Stomach (tissue), 9 donors: ENCODE measurements around the gene RNF208. TPM values are rescaled to one million over a fixed set of nuclear protein-coding genes. Genes with fewer than 3 reads are reported as not detected.

ENCODE experiments used
- DNase-seq, 2 donors: peaks; one replicate each; pipeline versions ENCODE4 v3.0.0 to v3.0.0-alpha.2; 2013 to 2019
- H3K27ac ChIP-seq, 5 donors: fragments of 200-600 bp in 4 of 5; sonication (generic) in 4 of 5; one replicate each; pipeline ENCODE4 v1.5.1; 2013 to 2019; ENCODE audit warnings: mild to moderate bottlenecking in 1 of 5, moderate library complexity in 1 of 5
- H3K27me3 ChIP-seq, 3 donors: fragments of 200-600 bp; sonication (generic); one replicate each; pipeline ENCODE4 v1.5.1; 2017 to 2019; ENCODE audit warnings: mixed run types in 1 of 3
- H3K36me3 ChIP-seq, 4 donors: fragments of 200-600 bp; sonication (generic); 1 replicate in 3 of 4; 2 replicates in 1 of 4; pipeline ENCODE4 v1.5.1; 2016 to 2019
- H3K4me1 ChIP-seq, 4 donors: fragments of 200-600 bp; sonication (generic); one replicate each; pipeline ENCODE4 v1.5.1; 2016 to 2019
- H3K4me3 ChIP-seq, 4 donors: fragments of 200-600 bp; sonication (generic) in 3 of 4; one replicate each; pipeline ENCODE4 v1.5.1; 2016 to 2019; ENCODE audit warnings: mild to moderate bottlenecking in 1 of 4
- H3K9me3 ChIP-seq, 4 donors: fragments of 200-600 bp; sonication (generic); one replicate each; pipeline ENCODE4 v1.5.1; 2016 to 2019
- EP300 ChIP-seq: sonication (generic); formaldehyde crosslinking; IDR thresholded peaks from one replicate; pipeline ENCODE4 v1.6.1; 2017; ENCODE audit warnings: antibody characterized with exemption
- POLR2A ChIP-seq, 4 donors: fragments of 450-650 bp; IDR thresholded peaks; one replicate each; pipeline ENCODE4 v1.6.1; 2016; ENCODE audit warnings: antibody characterized with exemption in 4 of 4, control low read depth in 2 of 4, mild to moderate bottlenecking in 1 of 4, moderate library complexity in 1 of 4
- POLR2AphosphoS5 ChIP-seq, 3 donors: sonication (generic); formaldehyde crosslinking; IDR thresholded peaks; one replicate each; pipeline ENCODE4 v1.6.1; 2016; ENCODE audit warnings: antibody characterized with exemption in 3 of 3
- WGBS, 5 donors: extraction: QIAGEN DNeasy Blood & Tissue Kit in 3 of 5; methylation state at CpG; one replicate each; pipeline versions ENCODE4 v1.1.5 to v1.1.7; 2013 to 2018; 5-methylcytosine and 5-hydroxymethylcytosine counted together
- intact Hi-C: fragments of 100-400 bp; cut with DNase I; formaldehyde crosslinking; loops from one replicate; pipeline ENCODE4 v1.15.1; 2023; ENCODE audit warnings: low total_unique reads
- polyA plus RNA-seq, 3 donors: library from polyadenylated mRNA; stranded (reverse); fragments of 200-250 nt; gene quantifications; one replicate each; pipeline ENCODE4 v1.2.3, GENCODE V29; 2013
- total RNA-seq, 5 donors: library from RNA; depleted of rRNA; stranded (reverse); fragments of >200 nt; gene quantifications; one replicate each; pipeline versions ENCODE4 v1.1.0 to v1.2.3, GENCODE V29; 2014 to 2016
- TF ChIP-seq, protein P1 (sequence below), 7 experiments: fragments of 450-650 bp in 4 of 7; fragments of 200-600 bp in 3 of 7; sonication (generic) in 3 of 7; IDR thresholded peaks; one replicate each; pipeline ENCODE4 v1.5.1; 2016 to 2019; ENCODE audit warnings: antibody characterized with exemption in 7 of 7, control low read depth in 2 of 7, mild to moderate bottlenecking in 1 of 7
- donor health status: healthy with polysubstance abuse.
- donor health status: Bipolar disorder and iron deficiency.
- donor health status: healthy.

The RNF208 gene
- total and polyA plus RNA-seq, 8 donors: 0.45 to 18.7 (median 11.8) TPM; not detected in 1

DNA sequence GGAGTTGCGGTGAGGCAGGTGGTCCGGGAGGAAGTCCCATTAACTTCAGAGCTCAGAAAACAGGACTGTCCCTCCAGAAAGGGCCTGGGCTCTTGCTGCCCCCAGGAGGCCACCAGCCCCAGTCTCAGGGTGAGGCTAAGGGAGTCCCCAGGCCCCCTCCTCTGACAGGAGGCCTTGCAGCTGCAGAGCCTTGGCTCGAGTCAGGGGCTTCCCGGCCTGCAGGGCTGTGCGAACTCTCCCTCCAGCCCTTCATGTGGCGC, 25.8 kb upstream of the RNF208 start:
- H3K36me3 ChIP-seq: peaks cover 8 to 12% (median 10%) of the 10 kb centered on the region in 4 donors
- no peaks in the 10 kb centered on the region for H3K9me3 ChIP-seq
- 66 to 84% (median 82%) methylated on average over 6 of the region's 6 CpGs for WGBS, 5 donors
- TF ChIP-seq POLR2A (IDR thresholded peaks at IDR 0.05) (no peak), POLR2AphosphoS5 (IDR thresholded peaks at IDR 0.05) (no peak)
- TF ChIP-seq, protein P1, sequence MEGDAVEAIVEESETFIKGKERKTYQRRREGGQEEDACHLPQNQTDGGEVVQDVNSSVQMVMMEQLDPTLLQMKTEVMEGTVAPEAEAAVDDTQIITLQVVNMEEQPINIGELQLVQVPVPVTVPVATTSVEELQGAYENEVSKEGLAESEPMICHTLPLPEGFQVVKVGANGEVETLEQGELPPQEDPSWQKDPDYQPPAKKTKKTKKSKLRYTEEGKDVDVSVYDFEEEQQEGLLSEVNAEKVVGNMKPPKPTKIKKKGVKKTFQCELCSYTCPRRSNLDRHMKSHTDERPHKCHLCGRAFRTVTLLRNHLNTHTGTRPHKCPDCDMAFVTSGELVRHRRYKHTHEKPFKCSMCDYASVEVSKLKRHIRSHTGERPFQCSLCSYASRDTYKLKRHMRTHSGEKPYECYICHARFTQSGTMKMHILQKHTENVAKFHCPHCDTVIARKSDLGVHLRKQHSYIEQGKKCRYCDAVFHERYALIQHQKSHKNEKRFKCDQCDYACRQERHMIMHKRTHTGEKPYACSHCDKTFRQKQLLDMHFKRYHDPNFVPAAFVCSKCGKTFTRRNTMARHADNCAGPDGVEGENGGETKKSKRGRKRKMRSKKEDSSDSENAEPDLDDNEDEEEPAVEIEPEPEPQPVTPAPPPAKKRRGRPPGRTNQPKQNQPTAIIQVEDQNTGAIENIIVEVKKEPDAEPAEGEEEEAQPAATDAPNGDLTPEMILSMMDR (IDR thresholded peaks at IDR 0.05): no peak
- H3K27me3 ChIP-seq: no peaks in the 10 kb centered on the region
- intact Hi-C loops: no loop called here
- H3K4me1 ChIP-seq: peaks cover 9 to 25% (median 20%) of the 10 kb centered on the region in 4 donors
- H3K4me3 ChIP-seq: no peak overlapping the region
- DNase-seq: no peak
- H3K27ac ChIP-seq: no peak overlapping the region

DNA sequence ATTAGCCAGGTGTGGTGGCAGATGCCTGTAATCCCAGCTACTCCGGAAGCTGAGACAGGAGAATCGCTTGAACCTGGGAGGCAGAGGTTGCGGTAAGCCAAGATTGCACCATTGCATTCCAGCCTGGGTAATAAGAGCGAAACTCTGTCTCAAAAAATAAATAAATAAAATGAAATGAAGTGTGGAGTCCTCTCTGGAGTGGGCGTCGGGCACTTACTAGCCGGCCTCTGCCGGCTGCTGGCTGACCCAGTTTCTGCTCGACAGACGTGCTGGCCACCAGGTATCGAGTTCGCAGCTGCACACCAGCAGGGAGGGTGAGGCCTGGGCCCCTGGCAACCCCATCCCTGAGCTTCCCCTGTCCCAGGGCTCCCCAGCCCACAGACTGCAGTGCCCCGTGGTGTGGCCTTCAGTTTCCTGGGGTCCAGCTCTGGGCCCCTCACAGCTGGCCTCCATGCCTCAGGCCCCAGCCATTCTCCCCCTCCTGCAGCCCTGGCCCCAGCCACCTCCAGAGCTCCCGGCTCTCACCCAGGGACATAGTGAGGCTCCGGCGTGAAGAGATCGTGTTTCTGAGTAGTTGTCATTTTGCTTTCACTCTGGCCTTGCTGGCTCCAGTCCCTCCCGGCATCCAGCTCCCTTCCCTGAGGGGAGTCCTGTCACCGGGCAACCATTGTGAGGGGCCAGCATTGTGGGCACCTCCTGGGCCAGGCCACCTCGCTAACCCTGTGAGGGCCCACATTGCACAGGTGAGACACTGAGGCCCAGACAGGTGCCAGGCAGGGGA, 25.3 kb upstream of the RNF208 start:
- Histone ChIP-seq H3K36me3 (peaks cover 14 to 17% (median 16%) of the 10 kb centered on the region in 4 donors), H3K4me3 (no peak overlapping the region), H3K27ac (no peak overlapping the region), H3K9me3 (no peaks in the 10 kb centered on the region), H3K4me1 (peaks cover 15 to 25% (median 20%) of the 10 kb centered on the region in 4 donors), H3K27me3 (no peaks in the 10 kb centered on the region)
- WGBS, 5 donors: 74 to 86% (median 81%) methylated on average over 18 to 20 of the region's 20 CpGs
- TF ChIP-seq POLR2A (IDR thresholded peaks at IDR 0.05) (no peak), EP300 (no peak), POLR2AphosphoS5 (IDR thresholded peaks at IDR 0.05) (no peak)
- TF ChIP-seq, protein P1 (IDR thresholded peaks at IDR 0.05): no peak
- intact Hi-C loops: no loop called here
- DNase-seq: no peak

DNA sequence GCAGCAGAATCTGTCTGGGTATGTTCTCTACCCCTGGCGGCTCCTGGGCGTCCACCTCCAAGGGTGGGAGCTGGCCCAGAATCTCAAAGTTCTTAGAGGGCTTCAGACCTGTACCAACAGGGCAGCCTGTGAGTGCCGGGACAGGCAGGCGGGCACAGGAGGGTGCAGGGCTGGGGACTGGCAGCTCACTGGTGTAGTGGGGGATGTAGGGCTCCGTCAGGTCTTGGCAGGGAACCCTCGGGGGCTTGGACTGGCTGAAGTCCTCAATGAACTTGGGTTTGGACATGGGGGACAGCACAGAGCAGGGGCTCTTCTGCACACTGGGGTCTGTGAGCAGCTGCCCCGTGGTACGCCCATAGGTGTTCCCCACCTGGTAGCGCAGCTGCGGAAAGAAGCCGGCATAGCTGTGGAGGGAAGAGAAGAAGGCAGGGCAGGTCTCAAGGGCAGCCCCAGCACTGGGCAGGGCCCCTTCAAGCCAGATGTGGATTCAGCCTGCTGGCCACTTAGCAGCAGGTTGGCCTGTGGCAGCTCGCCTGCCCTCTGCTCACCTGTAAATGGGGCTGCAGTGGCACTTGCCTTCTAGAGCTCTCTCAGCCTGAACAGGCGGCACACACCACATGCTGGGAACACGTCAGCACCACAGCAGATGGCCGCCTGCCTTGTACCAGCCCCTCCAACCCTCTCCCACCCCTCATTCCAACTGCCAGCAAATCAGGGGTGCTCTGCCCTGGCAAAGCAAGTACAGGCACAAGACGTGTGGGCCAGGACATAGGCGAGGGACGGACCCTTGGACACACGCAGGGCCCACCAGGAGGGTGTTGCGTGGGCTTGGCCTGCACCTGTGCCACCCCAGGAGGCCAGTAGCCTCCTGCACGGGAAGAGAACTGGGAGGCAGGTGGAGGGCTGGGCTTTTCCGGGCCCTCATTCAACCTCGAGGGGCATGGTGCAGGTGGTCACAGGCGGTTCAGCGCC, 23.7 kb upstream of the RNF208 start:
- Histone ChIP-seq H3K36me3 (peaks cover 16 to 22% (median 21%) of the 10 kb centered on the region in 4 donors), H3K4me1 (peaks cover 20 to 28% (median 27%) of the 10 kb centered on the region in 4 donors), H3K4me3 (no peak overlapping the region), H3K9me3 (no peaks in the 10 kb centered on the region), H3K27me3 (no peaks in the 10 kb centered on the region), H3K27ac (no peak overlapping the region)
- DNase-seq: no peak
- intact Hi-C loops: no loop called here
- TF ChIP-seq EP300: no peak
- no peak for TF ChIP-seq POLR2A (IDR thresholded peaks at IDR 0.05)
- no peak for TF ChIP-seq POLR2AphosphoS5 (IDR thresholded peaks at IDR 0.05)
- TF ChIP-seq, protein P1 (IDR thresholded peaks at IDR 0.05): no peak
- WGBS, 5 donors: 85 to 92% (median 89%) methylated on average over 20 to 25 of the region's 25 CpGs
